ENCODE data around the gene HTRA2.
A peak's percentile ranks its signal among the peaks of the same experiment; 100 is the strongest.

Gene HTRA2

GRCh38 chr2:74534411-74534810 is 4.7 kb downstream of the HTRA2 start:
- Histone ChIP-seq H3K4me2 (ENCODE audit: low read length) (no peak overlapping the region), H3K9me2 (ENCODE audit: low read depth, low read length) (no peaks in the 10 kb centered on the region), H3K9ac (ENCODE audit: low read length) (no peak overlapping the region), H3K9me3 (ENCODE audit: low read length) (no peaks in the 10 kb centered on the region), H4K20me1 (ENCODE audit: insufficient read depth, low read length) (no peaks in the 10 kb centered on the region), H2AFZ (ENCODE audit: low read length) (no peak overlapping the region), H3K27ac (ENCODE audit: low read depth, low read length, poor library complexity, severe bottlenecking) (no peak overlapping the region), H3K27me3 (ENCODE audit: insufficient read depth, low read length) (no peaks in the 10 kb centered on the region), H3K36me3 (ENCODE audit: insufficient read depth, low read length) (peaks cover 22% of the 10 kb centered on the region), H3K4me3 (ENCODE audit: low read depth, low read length, poor library complexity, severe bottlenecking) (no peak overlapping the region), H3F3A (ENCODE audit: insufficient read depth, low read length) (no peaks in the 10 kb centered on the region), H3K79me2 (ENCODE audit: insufficient read depth, low read length) (no peaks in the 10 kb centered on the region), H3K4me1 (ENCODE audit: insufficient read depth, low read length, severe bottlenecking) (peaks cover 20% of the 10 kb centered on the region)
- TF ChIP-seq EZH2 (IDR thresholded peaks at IDR 0.05; ENCODE audit: borderline replicate concordance, low read length) (no peak), CTCF (IDR thresholded peaks at IDR 0.05; ENCODE audit: low read length) (no peak)

GRCh38 chr2:74535440-74535965 is 5.8 kb downstream of the HTRA2 start:
- Histone ChIP-seq H3K36me3 (ENCODE audit: insufficient read depth, low read length) (peaks cover 22% of the 10 kb centered on the region), H3K27me3 (ENCODE audit: insufficient read depth, low read length) (no peaks in the 10 kb centered on the region), H3K9me3 (ENCODE audit: low read length) (no peaks in the 10 kb centered on the region), H3K79me2 (ENCODE audit: insufficient read depth, low read length) (no peaks in the 10 kb centered on the region), H4K20me1 (ENCODE audit: insufficient read depth, low read length) (no peaks in the 10 kb centered on the region), H3K9me2 (ENCODE audit: low read depth, low read length) (no peaks in the 10 kb centered on the region), H3K27ac (ENCODE audit: low read depth, low read length, poor library complexity, severe bottlenecking) (no peak overlapping the region), H3K9ac (ENCODE audit: low read length) (no peak overlapping the region), H2AFZ (ENCODE audit: low read length) (no peak overlapping the region), H3K4me1 (ENCODE audit: insufficient read depth, low read length, severe bottlenecking) (peaks cover 20% of the 10 kb centered on the region), H3K4me3 (ENCODE audit: low read depth, low read length, poor library complexity, severe bottlenecking) (no peak overlapping the region), H3K4me2 (ENCODE audit: low read length) (no peak overlapping the region), H3F3A (ENCODE audit: insufficient read depth, low read length) (no peaks in the 10 kb centered on the region)
- no peak for TF ChIP-seq CTCF (IDR thresholded peaks at IDR 0.05; ENCODE audit: low read length)
- no peak for TF ChIP-seq EZH2 (IDR thresholded peaks at IDR 0.05; ENCODE audit: borderline replicate concordance, low read length)

GRCh38 chr2:74536166-74536950 is 6.6 kb downstream of the HTRA2 start:
- H3K4me2 ChIP-seq (ENCODE audit: low read length), result no peak overlapping the region
- TF ChIP-seq EZH2 (IDR thresholded peaks at IDR 0.05; ENCODE audit: borderline replicate concordance, low read length) (no peak), CTCF (IDR thresholded peaks at IDR 0.05; ENCODE audit: low read length) (peak; percentile 14; the same call in 1 of the 2 replicates)
- no peaks in the 10 kb centered on the region for H3K79me2 ChIP-seq (ENCODE audit: insufficient read depth, low read length)
- H3K4me1 ChIP-seq (ENCODE audit: insufficient read depth, low read length, severe bottlenecking), result peaks cover 11% of the 10 kb centered on the region
- H3K9me3 ChIP-seq (ENCODE audit: low read length), result no peaks in the 10 kb centered on the region
- no peaks in the 10 kb centered on the region for H3F3A ChIP-seq (ENCODE audit: insufficient read depth, low read length)
- peaks cover 20% of the 10 kb centered on the region for H3K36me3 ChIP-seq (ENCODE audit: insufficient read depth, low read length)
- H4K20me1 ChIP-seq (ENCODE audit: insufficient read depth, low read length), result no peaks in the 10 kb centered on the region
- no peaks in the 10 kb centered on the region for H3K27me3 ChIP-seq (ENCODE audit: insufficient read depth, low read length)
- no peaks in the 10 kb centered on the region for H3K9me2 ChIP-seq (ENCODE audit: low read depth, low read length)
- no peak overlapping the region for H2AFZ ChIP-seq (ENCODE audit: low read length)
- H3K27ac ChIP-seq (ENCODE audit: low read depth, low read length, poor library complexity, severe bottlenecking), result no peak overlapping the region
- H3K9ac ChIP-seq (ENCODE audit: low read length), result no peak overlapping the region
- no peak overlapping the region for H3K4me3 ChIP-seq (ENCODE audit: low read depth, low read length, poor library complexity, severe bottlenecking)

Measured in OCI-LY1 (cell line).